GM12872 (cell line): Measurements from ENCODE around the gene PLD5.

ENCODE experiments used
- TF ChIP-seq, protein P1 (sequence below): IDR thresholded peaks from 3 replicates; pipeline ENCODE4 v1.5.1; 2011; ENCODE audit warnings: low read depth, mild to moderate bottlenecking, low read length, moderate library complexity; ENCODE audit not compliant: insufficient read depth

PLD5 gene

DNA sequence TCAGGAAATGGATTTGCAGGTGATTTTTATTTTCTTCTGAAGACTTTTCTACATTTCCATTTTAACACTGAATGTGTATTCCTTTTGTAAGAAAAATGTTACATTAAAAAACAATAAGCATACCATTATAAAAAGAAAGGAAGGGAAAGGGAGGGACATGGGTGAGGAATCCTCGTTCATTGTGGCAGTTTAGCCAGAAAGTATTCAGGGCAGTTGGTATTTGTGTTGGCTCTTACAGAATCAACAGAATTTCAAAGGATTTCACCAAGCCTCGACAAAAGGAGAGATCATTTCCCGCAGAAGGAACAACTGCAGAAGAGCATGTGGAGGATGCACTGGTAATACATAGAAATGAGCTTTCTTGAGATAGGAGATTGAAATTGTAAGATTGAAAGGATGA lies 35.0 kb downstream of the PLD5 start:
- TF ChIP-seq, protein P1, sequence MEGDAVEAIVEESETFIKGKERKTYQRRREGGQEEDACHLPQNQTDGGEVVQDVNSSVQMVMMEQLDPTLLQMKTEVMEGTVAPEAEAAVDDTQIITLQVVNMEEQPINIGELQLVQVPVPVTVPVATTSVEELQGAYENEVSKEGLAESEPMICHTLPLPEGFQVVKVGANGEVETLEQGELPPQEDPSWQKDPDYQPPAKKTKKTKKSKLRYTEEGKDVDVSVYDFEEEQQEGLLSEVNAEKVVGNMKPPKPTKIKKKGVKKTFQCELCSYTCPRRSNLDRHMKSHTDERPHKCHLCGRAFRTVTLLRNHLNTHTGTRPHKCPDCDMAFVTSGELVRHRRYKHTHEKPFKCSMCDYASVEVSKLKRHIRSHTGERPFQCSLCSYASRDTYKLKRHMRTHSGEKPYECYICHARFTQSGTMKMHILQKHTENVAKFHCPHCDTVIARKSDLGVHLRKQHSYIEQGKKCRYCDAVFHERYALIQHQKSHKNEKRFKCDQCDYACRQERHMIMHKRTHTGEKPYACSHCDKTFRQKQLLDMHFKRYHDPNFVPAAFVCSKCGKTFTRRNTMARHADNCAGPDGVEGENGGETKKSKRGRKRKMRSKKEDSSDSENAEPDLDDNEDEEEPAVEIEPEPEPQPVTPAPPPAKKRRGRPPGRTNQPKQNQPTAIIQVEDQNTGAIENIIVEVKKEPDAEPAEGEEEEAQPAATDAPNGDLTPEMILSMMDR: no peak

- TF ChIP-seq, protein P1: no peak
Measured at GRCh38 chr1:242477944-242478343, 46.6 kb downstream of the PLD5 start.

GRCh38 chr1:242470774-242471173 lies 53.7 kb downstream of the PLD5 start:
- TF ChIP-seq, protein P1: no peak

GRCh38 chr1:242468784-242469183 lies 55.7 kb downstream of the PLD5 start:
- TF ChIP-seq, protein P1: no peak

DNA sequence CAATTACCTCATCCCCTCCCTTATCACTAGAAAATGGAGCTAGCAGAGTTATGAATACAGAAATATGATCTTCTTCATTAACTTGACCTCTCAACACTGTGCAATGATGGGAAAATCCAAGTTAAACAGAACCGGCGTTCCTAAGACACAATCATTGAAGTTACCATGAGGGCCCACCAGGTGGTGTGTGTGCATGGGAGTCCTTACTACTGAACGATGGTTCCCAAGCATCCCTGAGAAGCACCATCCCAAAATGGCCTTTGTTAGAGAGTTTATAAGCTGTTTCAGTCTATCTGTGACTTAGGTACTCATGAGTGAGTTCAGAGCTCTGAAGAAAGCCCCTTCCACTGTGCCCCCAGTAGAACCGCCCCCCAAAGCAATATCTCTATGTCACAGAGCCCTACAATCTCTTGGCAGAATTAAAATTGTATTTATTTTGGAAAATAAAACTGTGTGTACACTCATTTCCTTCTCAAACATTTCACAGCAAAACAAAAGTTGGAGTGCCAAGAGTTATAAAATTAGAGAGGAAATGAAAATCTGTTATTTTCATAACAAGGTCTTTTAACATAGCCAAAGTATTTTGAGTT lies 56.8 kb downstream of the PLD5 start:
- TF ChIP-seq, protein P1: peak; percentile 75

GRCh38 chr1:242462867-242463266 lies 61.6 kb downstream of the PLD5 start:
- TF ChIP-seq, protein P1: no peak

- TF ChIP-seq, protein P1: no peak
Measured at GRCh38 chr1:242456726-242457269, 67.7 kb downstream of the PLD5 start.
